Measurements from ENCODE around the gene TMEM266.

GRCh38 chr15:76134537-76134936 lies 74.8 kb downstream of the TMEM266 start:
- TF ChIP-seq EP300 (IDR thresholded peaks at IDR 0.05) = no peak
- no peak for TF ChIP-seq POLR2AphosphoS5 (IDR thresholded peaks at IDR 0.05)
- no peak for TF ChIP-seq CTCF (IDR thresholded peaks at IDR 0.05)
